Endothelial cell of umbilical vein (primary cell): ENCODE measurements around the gene TMEM273. TPM values are rescaled to one million over a fixed set of nuclear protein-coding genes. Genes with fewer than 3 reads are reported as not detected.

ENCODE experiments used
- BruUV-seq: library from RNA; stranded (reverse); fragments of 400-500 nt; replicated peaks from 2 replicates; lab custom pipeline; 2021; lab: Mats Ljungman, UMichigan
- CTCF ChIA-PET: fragments of 300-600, 350-600 bp; sonication (Branson Sonifier 250); formaldehyde crosslinking; loops from one replicate; lab custom pipeline; 2021; ENCODE audit warnings: antibody characterized with exemption, inconsistent platforms; lab: Charles Lee
- POLR2A ChIA-PET: fragments of 300-600, 350-600 bp; sonication (Branson Sonifier 250); formaldehyde crosslinking; loops from one replicate; lab custom pipeline; 2021; ENCODE audit warnings: antibody characterized with exemption, inconsistent platforms; lab: Charles Lee
- DNase-seq: peaks from one replicate; pipeline ENCODE4 v3.0.0-alpha.2; 2011; ENCODE audit warnings: low read depth, low spot score
- FAIRE-seq: peaks from 2 replicates; lab custom pipeline; 2011; peaks lifted over from hg19 to GRCh38; lab: Jason Lieb, UNC
- H2AFZ ChIP-seq: 2 replicates; pipeline ENCODE4 v1.6.0; 2012; ENCODE audit warnings: low read depth, low read length, control low read depth, inconsistent platforms
- H3K27ac ChIP-seq: 2 replicates; pipeline ENCODE4 v1.5.1; 2011; ENCODE audit warnings: low read depth, mild to moderate bottlenecking, control low read depth, low read length, moderate library complexity; ENCODE audit not compliant: insufficient read depth
- H3K27me3 ChIP-seq, 2 experiments: 2 replicates each; pipeline versions ENCODE4 v1.6.0 to v1.6.1; 2011; ENCODE audit warnings: low read length in 2 of 2, mixed read lengths in 1 of 2; ENCODE audit not compliant: control insufficient read depth in 2 of 2, insufficient read depth in 2 of 2
- H3K36me3 ChIP-seq, 2 experiments: 2 replicates in 1 of 2; 3 replicates in 1 of 2; pipeline ENCODE4 v1.5.1; 2011; ENCODE audit warnings: low read length in 2 of 2, mild to moderate bottlenecking in 1 of 2, moderate library complexity in 1 of 2; ENCODE audit not compliant: control insufficient read depth in 2 of 2, insufficient read depth in 2 of 2; ENCODE audit errors: extremely low read depth in 1 of 2
- H3K4me1 ChIP-seq: 3 replicates; pipeline ENCODE4 v1.5.1; 2011; ENCODE audit warnings: mild to moderate bottlenecking, low read length; ENCODE audit not compliant: control insufficient read depth, insufficient read depth; ENCODE audit errors: extremely low read depth
- H3K4me2 ChIP-seq: 2 replicates; pipeline ENCODE4 v1.6.1; 2011; ENCODE audit warnings: low read length, control low read depth, mixed read lengths; ENCODE audit not compliant: insufficient read depth
- H3K4me3 ChIP-seq, 3 experiments: fragments of 200-600 bp in 1 of 3; sonication (generic), shearing (Covaris generic) in 1 of 3; replicated peaks in 1 of 3; 2 replicates each; pipeline ENCODE4 v1.5.1; 2011 to 2016; ENCODE audit warnings: control low read depth in 3 of 3, low read length in 3 of 3, mild to moderate bottlenecking in 2 of 3, inconsistent platforms in 1 of 3, low read depth in 1 of 3, moderate library complexity in 1 of 3; ENCODE audit not compliant: insufficient read depth in 1 of 3
- H3K79me2 ChIP-seq: 2 replicates; pipeline ENCODE4 v1.6.0; 2012; ENCODE audit warnings: low read length, inconsistent platforms; ENCODE audit not compliant: control insufficient read depth, insufficient read depth
- H3K9ac ChIP-seq: replicated peaks from 2 replicates; pipeline ENCODE3; 2011; ENCODE audit warnings: low read length, control low read depth; ENCODE audit not compliant: insufficient read depth; ENCODE audit errors: extremely low read depth
- H3K9me1 ChIP-seq: replicated peaks from 3 replicates; pipeline ENCODE4 v1.6.0; 2011; ENCODE audit warnings: mild to moderate bottlenecking, low read length; ENCODE audit not compliant: control insufficient read depth, insufficient read depth; ENCODE audit errors: extremely low read depth
- H3K9me3 ChIP-seq: replicated peaks from 2 replicates; pipeline ENCODE4 v1.5.1; 2012; ENCODE audit warnings: low read length, inconsistent platforms; ENCODE audit not compliant: control insufficient read depth, insufficient read depth
- H4K20me1 ChIP-seq: replicated peaks from 2 replicates; pipeline ENCODE3; 2011; ENCODE audit warnings: mild to moderate bottlenecking, low read length; ENCODE audit not compliant: control insufficient read depth, insufficient read depth; ENCODE audit errors: extremely low read depth
- CTCF ChIP-seq, 2 donors: IDR thresholded peaks; 1 replicate in 1 of 2; 2 replicates in 1 of 2; pipeline ENCODE4 v1.5.1; 2011; ENCODE audit warnings: low read length in 2 of 2, mild to moderate bottlenecking in 2 of 2, moderate library complexity in 2 of 2, control low read depth in 1 of 2, inconsistent platforms in 1 of 2, low read depth in 1 of 2; ENCODE audit not compliant: insufficient read depth in 1 of 2; ENCODE audit errors: extremely low read depth in 1 of 2
- EZH2 ChIP-seq: IDR thresholded peaks from 2 replicates; pipeline ENCODE4 v1.6.1; 2012; ENCODE audit warnings: borderline replicate concordance, low read depth, mild to moderate bottlenecking, moderate library complexity, low read length, inconsistent platforms; ENCODE audit not compliant: severe bottlenecking
- FOS ChIP-seq: IDR thresholded peaks from 2 replicates; pipeline ENCODE4 v1.6.1; 2011; ENCODE audit warnings: mild to moderate bottlenecking, low read length, moderate library complexity, borderline replicate concordance; ENCODE audit not compliant: insufficient read depth
- GATA2 ChIP-seq: IDR thresholded peaks from 2 replicates; pipeline ENCODE4 v1.7.0; 2011; ENCODE audit warnings: low read depth, mild to moderate bottlenecking, moderate library complexity, mixed read lengths, low read length; ENCODE audit not compliant: insufficient read length, insufficient read depth
- JUN ChIP-seq: IDR thresholded peaks from 2 replicates; pipeline ENCODE4 v1.6.1; 2011; ENCODE audit warnings: borderline replicate concordance, low read depth; ENCODE audit not compliant: insufficient read length, insufficient read depth
- MAX ChIP-seq: IDR thresholded peaks from 2 replicates; pipeline ENCODE4 v1.6.1; 2011; ENCODE audit not compliant: insufficient read depth, insufficient read length
- MYC ChIP-seq: IDR thresholded peaks from one replicate; pipeline ENCODE4 v1.6.1; 2011; ENCODE audit warnings: mild to moderate bottlenecking, low read depth, low read length
- POLR2A ChIP-seq: IDR thresholded peaks from 2 replicates; pipeline ENCODE4 v1.6.1; 2012; ENCODE audit warnings: low read depth, mild to moderate bottlenecking, control low read depth, low read length
- POLR2AphosphoS5 ChIP-seq: IDR thresholded peaks from 2 replicates; pipeline ENCODE4 v1.6.1; 2012; ENCODE audit warnings: low read depth, mild to moderate bottlenecking, control low read depth, low read length, moderate library complexity; ENCODE audit not compliant: insufficient read depth
- dilution Hi-C: fragments of 300-500 bp; cut with MboI; formaldehyde crosslinking; loops from one replicate; pipeline ENCODE4 v1.15.0; 2019; ENCODE audit warnings: low sequenced_read_pairs; ENCODE audit not compliant: extremely low pct_ligation_motif_present
- intact Hi-C: fragments of 100-400 bp; cut with micrococcal nuclease; formaldehyde crosslinking; loops from one replicate; pipeline ENCODE4 v1.10.0; 2022
- polyA plus RNA-seq, 4 experiments: library from polyadenylated mRNA; depleted of rRNA in 3 of 4; stranded (reverse) in 3 of 4; unstranded in 1 of 4; fragments of >200 nt; gene quantifications; 2 replicates each; pipeline versions ENCODE4 v1.2.1 to v1.2.3, GENCODE V29; 2011 to 2012; ENCODE audit warnings: missing spikeins in 1 of 4
- total RNA-seq: library from RNA; stranded (reverse); gene quantifications from 2 replicates; pipeline ENCODE4 v1.2.3, GENCODE V29; 2021

The TMEM273 gene
- total and polyA plus RNA-seq, 2 donors (not counting 3 experiments of a cell fraction or from before 2014, with no cell fraction given): 1.9 to 3.7 TPM

GRCh38 chr10:49123981-49124950 is 63.9 kb downstream of the TMEM273 start:
- H3K4me3 ChIP-seq: no peak overlapping the region
- H3K4me2 ChIP-seq: no peak overlapping the region
- TF ChIP-seq MAX (no peak), CTCF (IDR thresholded peaks at IDR 0.05; ENCODE audit: extremely low read depth in 1 of 2, insufficient read depth in 1 of 2, low read depth in 1 of 2, low read length in 2 of 2) (no peak), EZH2 (no peak), GATA2 (no peak), FOS (no peak), POLR2AphosphoS5 (no peak), MYC (no peak), POLR2A (no peak), JUN (no peak)
- no peaks in the 10 kb centered on the region for H3K4me1 ChIP-seq
- FAIRE-seq (no peak), DNase-seq (no peak)
- ChIA-PET POLR2A (no interaction called here), CTCF (no interaction called here)
- no peaks in the 10 kb centered on the region for H3K79me2 ChIP-seq
- dilution Hi-C loops (no loop called here), intact Hi-C loops (no loop called here)
- no peaks in the 10 kb centered on the region for H3K9me3 ChIP-seq
- H3K36me3 ChIP-seq: no peaks in the 10 kb centered on the region
- no peaks in the 10 kb centered on the region for H4K20me1 ChIP-seq
- H3K27me3 ChIP-seq: peaks cover 3 to 10% of the 10 kb centered on the region in 2 experiments
- BruUV-seq: no TSS peak
- no peak overlapping the region for H2AFZ ChIP-seq
- H3K9ac ChIP-seq: no peak overlapping the region
- no peaks in the 10 kb centered on the region for H3K9me1 ChIP-seq
- no peak overlapping the region for H3K27ac ChIP-seq
